Measurements from ENCODE around the gene GPR156.

Gene GPR156

GRCh38 chr3:120137548-120137947, 147.5 kb downstream of the GPR156 start:
- TF ChIP-seq POLR2AphosphoS5 (IDR thresholded peaks at IDR 0.05; ENCODE audit: low read depth) (no peak), GABPA (IDR thresholded peaks at IDR 0.05; ENCODE audit: low read depth) (no peak), REST (IDR thresholded peaks at IDR 0.05; ENCODE audit: insufficient replicate concordance, low read depth) (no peak), SPI1 (IDR thresholded peaks at IDR 0.05; ENCODE audit: borderline replicate concordance, low read depth) (no peak), CTCF (IDR thresholded peaks at IDR 0.05; ENCODE audit: insufficient read depth, low read length) (no peak)
- DNase-seq (ENCODE audit: low read depth in 1 of 2, low spot score in 1 of 2), result no peak
- no peak overlapping the region for H3K27ac ChIP-seq (replicated peaks)
- no peaks in the 10 kb centered on the region for H3K27me3 ChIP-seq (ENCODE audit: insufficient read depth, poor library complexity, severe bottlenecking)
- H3K4me3 ChIP-seq (replicated peaks; ENCODE audit: insufficient read depth, low read length), result no peak overlapping the region

GRCh38 chr3:120130656-120131055, 154.4 kb downstream of the GPR156 start:
- DNase-seq (ENCODE audit: low read depth in 1 of 2, low spot score in 1 of 2), result no peak
- no peaks in the 10 kb centered on the region for H3K27me3 ChIP-seq (ENCODE audit: insufficient read depth, poor library complexity, severe bottlenecking)
- TF ChIP-seq SPI1 (IDR thresholded peaks at IDR 0.05; ENCODE audit: borderline replicate concordance, low read depth), result no peak
- TF ChIP-seq POLR2AphosphoS5 (IDR thresholded peaks at IDR 0.05; ENCODE audit: low read depth), result no peak
- no peak for TF ChIP-seq CTCF (IDR thresholded peaks at IDR 0.05; ENCODE audit: insufficient read depth, low read length)
- no peak for TF ChIP-seq REST (IDR thresholded peaks at IDR 0.05; ENCODE audit: insufficient replicate concordance, low read depth)
- TF ChIP-seq GABPA (IDR thresholded peaks at IDR 0.05; ENCODE audit: low read depth), result no peak
- no peak overlapping the region for H3K4me3 ChIP-seq (replicated peaks; ENCODE audit: insufficient read depth, low read length)
- H3K27ac ChIP-seq (replicated peaks), result no peak overlapping the region

GRCh38 chr3:120129718-120130513, 155.1 kb downstream of the GPR156 start:
- Histone ChIP-seq H3K27me3 (ENCODE audit: insufficient read depth, poor library complexity, severe bottlenecking) (no peaks in the 10 kb centered on the region), H3K4me3 (replicated peaks; ENCODE audit: insufficient read depth, low read length) (no peak overlapping the region), H3K27ac (replicated peaks) (no peak overlapping the region)
- TF ChIP-seq POLR2AphosphoS5 (IDR thresholded peaks at IDR 0.05; ENCODE audit: low read depth) (no peak), CTCF (IDR thresholded peaks at IDR 0.05; ENCODE audit: insufficient read depth, low read length) (no peak), SPI1 (IDR thresholded peaks at IDR 0.05; ENCODE audit: borderline replicate concordance, low read depth) (no peak)
- no peak for DNase-seq (ENCODE audit: low read depth in 1 of 2, low spot score in 1 of 2)
